Parathyroid adenoma (tissue), 2 donors: ENCODE measurements around the gene WWOX.

ENCODE experiments used
- H2AFZ ChIP-seq: fragments of 300-600 bp; sonication (generic); one replicate; pipeline ENCODE4 v1.7.0; 2017; ENCODE audit warnings: antibody characterized with exemption, mild to moderate bottlenecking
- H3K27ac ChIP-seq: fragments of 300-600 bp; sonication (generic); one replicate; pipeline ENCODE4 v1.7.0; 2017
- H3K27me3 ChIP-seq: fragments of 300-600 bp; sonication (generic); one replicate; pipeline ENCODE4 v1.7.0; 2017; ENCODE audit warnings: low read length; ENCODE audit not compliant: control insufficient read depth, insufficient read depth
- H3K36me3 ChIP-seq: fragments of 300-600 bp; sonication (generic); one replicate; pipeline ENCODE4 v1.7.0; 2017; ENCODE audit warnings: low read length; ENCODE audit not compliant: control insufficient read depth, insufficient read depth
- H3K4me1 ChIP-seq: fragments of 300-600 bp; sonication (generic); one replicate; pipeline ENCODE4 v1.7.0; 2017; ENCODE audit warnings: control low read depth
- H3K4me2 ChIP-seq: fragments of 300-600 bp; sonication (generic); one replicate; pipeline ENCODE4 v1.7.0; 2017; ENCODE audit warnings: low read length
- H3K4me3 ChIP-seq: fragments of 300-600 bp; sonication (generic); one replicate; pipeline ENCODE4 v1.7.0; 2017; ENCODE audit warnings: low read depth, low read length
- H3K79me2 ChIP-seq: fragments of 300-600 bp; sonication (generic); one replicate; pipeline ENCODE4 v1.7.0; 2017; ENCODE audit warnings: control low read depth
- H3K9ac ChIP-seq: fragments of 300-600 bp; sonication (generic); one replicate; pipeline ENCODE4 v1.7.0; 2017; ENCODE audit warnings: mild to moderate bottlenecking
- H3K9me3 ChIP-seq: fragments of 300-600 bp; sonication (generic); one replicate; pipeline ENCODE4 v1.7.0; 2017; ENCODE audit warnings: low read length; ENCODE audit not compliant: control insufficient read depth
- CTCF ChIP-seq: fragments of 300-600 bp; sonication (generic); IDR thresholded peaks from one replicate; pipeline ENCODE4 v1.7.0; 2017; ENCODE audit warnings: antibody characterized with exemption, mild to moderate bottlenecking
- donor health status: primary hyperparathyroidism.

WWOX gene

GRCh38 chr16:78277321-78278055 lies 178.0 kb downstream of the WWOX start:
- no peaks in the 10 kb centered on the region for H3K9me3 ChIP-seq
- H3K4me2 ChIP-seq = no peak overlapping the region
- no peak overlapping the region for H2AFZ ChIP-seq
- no peaks in the 10 kb centered on the region for H3K36me3 ChIP-seq
- H3K27me3 ChIP-seq = no peaks in the 10 kb centered on the region
- no peak overlapping the region for H3K4me3 ChIP-seq
- H3K4me1 ChIP-seq = no peaks in the 10 kb centered on the region
- H3K79me2 ChIP-seq = no peaks in the 10 kb centered on the region
- no peak overlapping the region for H3K27ac ChIP-seq
- no peak overlapping the region for H3K9ac ChIP-seq
- TF ChIP-seq CTCF = no peak

GRCh38 chr16:78278056-78278450 lies 178.6 kb downstream of the WWOX start:
- TF ChIP-seq CTCF = no peak
- no peaks in the 10 kb centered on the region for H3K36me3 ChIP-seq
- H3K4me3 ChIP-seq = no peak overlapping the region
- H3K9ac ChIP-seq = no peak overlapping the region
- no peaks in the 10 kb centered on the region for H3K4me1 ChIP-seq
- no peak overlapping the region for H3K27ac ChIP-seq
- H3K4me2 ChIP-seq = no peak overlapping the region
- no peaks in the 10 kb centered on the region for H3K9me3 ChIP-seq
- H3K27me3 ChIP-seq = no peaks in the 10 kb centered on the region
- no peak overlapping the region for H2AFZ ChIP-seq
- no peaks in the 10 kb centered on the region for H3K79me2 ChIP-seq

- Histone ChIP-seq H3K9me3 (no peaks in the 10 kb centered on the region), H3K79me2 (no peaks in the 10 kb centered on the region), H3K9ac (no peak overlapping the region), H3K4me1 (no peaks in the 10 kb centered on the region), H2AFZ (no peak overlapping the region), H3K27me3 (no peaks in the 10 kb centered on the region), H3K36me3 (no peaks in the 10 kb centered on the region), H3K4me3 (no peak overlapping the region), H3K4me2 (no peak overlapping the region), H3K27ac (no peak overlapping the region)
- no peak for TF ChIP-seq CTCF
Measured at GRCh38 chr16:78281115-78281514, 181.7 kb downstream of the WWOX start.

GRCh38 chr16:78283548-78284251 lies 184.2 kb downstream of the WWOX start:
- Histone ChIP-seq H3K79me2 (no peaks in the 10 kb centered on the region), H3K9me3 (no peaks in the 10 kb centered on the region), H3K4me1 (no peaks in the 10 kb centered on the region), H3K9ac (no peak overlapping the region), H3K36me3 (no peaks in the 10 kb centered on the region), H3K27ac (no peak overlapping the region), H3K4me3 (no peak overlapping the region), H2AFZ (no peak overlapping the region), H3K27me3 (no peaks in the 10 kb centered on the region), H3K4me2 (no peak overlapping the region)
- TF ChIP-seq CTCF = no peak

GRCh38 chr16:78284326-78284725 lies 184.9 kb downstream of the WWOX start:
- TF ChIP-seq CTCF = no peak
- Histone ChIP-seq H3K27me3 (no peaks in the 10 kb centered on the region), H3K9me3 (no peaks in the 10 kb centered on the region), H3K9ac (no peak overlapping the region), H2AFZ (no peak overlapping the region), H3K27ac (no peak overlapping the region), H3K4me1 (no peaks in the 10 kb centered on the region), H3K4me2 (no peak overlapping the region), H3K79me2 (no peaks in the 10 kb centered on the region), H3K4me3 (no peak overlapping the region), H3K36me3 (no peaks in the 10 kb centered on the region)
